Liver (tissue), 9 donors: ENCODE data around the gene PPP1R13B. TPM values are rescaled to one million over a fixed set of nuclear protein-coding genes. Genes with fewer than 3 reads are reported as not detected.
A peak's percentile ranks its signal among the peaks of the same experiment; 100 is the strongest.

Experiments used
- DNase-seq: peaks from one replicate; pipeline ENCODE4 v3.0.0-alpha.2; 2017; ENCODE audit warnings: low spot score
- H3K27ac ChIP-seq, 2 donors: one replicate each; pipeline ENCODE4 v1.7.0; 2013; ENCODE audit warnings: inconsistent platforms in 2 of 2, low read length in 2 of 2, control low read depth in 1 of 2, low read depth in 1 of 2, mild to moderate bottlenecking in 1 of 2
- H3K27me3 ChIP-seq, 4 donors: one replicate each; pipeline versions ENCODE4 v1.6.1 to v1.7.0; 2013; ENCODE audit warnings: low read length in 3 of 4, inconsistent platforms in 1 of 4, mild to moderate bottlenecking in 1 of 4, moderate library complexity in 1 of 4; ENCODE audit not compliant: control insufficient read depth in 4 of 4, insufficient read depth in 4 of 4
- H3K36me3 ChIP-seq, 4 donors: one replicate each; pipeline versions ENCODE4 v1.6.1 to v1.7.0; 2013; ENCODE audit warnings: low read length in 3 of 4, mild to moderate bottlenecking in 3 of 4, low read depth in 1 of 4, moderate library complexity in 1 of 4; ENCODE audit not compliant: control insufficient read depth in 4 of 4, insufficient read depth in 3 of 4
- H3K4me1 ChIP-seq, 4 donors: one replicate each; pipeline versions ENCODE4 v1.6.1 to v1.7.0; 2013; ENCODE audit warnings: low read length in 3 of 4, mild to moderate bottlenecking in 3 of 4, moderate library complexity in 1 of 4; ENCODE audit not compliant: control insufficient read depth in 4 of 4, insufficient read depth in 4 of 4
- H3K4me3 ChIP-seq, 3 donors: one replicate each; pipeline versions ENCODE4 v1.6.1 to v1.7.0; 2013; ENCODE audit warnings: low read length in 3 of 3, control low read depth in 1 of 3, low read depth in 1 of 3, mild to moderate bottlenecking in 1 of 3
- H3K9ac ChIP-seq, 2 donors: one replicate each; pipeline ENCODE4 v1.7.0; 2013; ENCODE audit warnings: low read length in 2 of 2, mild to moderate bottlenecking in 2 of 2, moderate library complexity in 2 of 2, control low read depth in 1 of 2, low read depth in 1 of 2
- H3K9me3 ChIP-seq, 4 donors: one replicate each; pipeline versions ENCODE4 v1.6.1 to v1.7.0; 2013; ENCODE audit warnings: low read length in 3 of 4; ENCODE audit not compliant: control insufficient read depth in 4 of 4
- ATF3 ChIP-seq: IDR thresholded peaks from 2 replicates; pipeline ENCODE4 v1.6.1; 2016; ENCODE audit warnings: antibody characterized with exemption
- EGR1 ChIP-seq, 2 donors: IDR thresholded peaks; 2 replicates each; pipeline ENCODE4 v1.6.1; 2016 to 2018; ENCODE audit warnings: antibody characterized with exemption in 2 of 2, low read depth in 2 of 2
- FOXA1 ChIP-seq: IDR thresholded peaks from 2 replicates; pipeline ENCODE4 v1.6.1; 2016; ENCODE audit warnings: antibody characterized with exemption
- FOXA2 ChIP-seq: IDR thresholded peaks from 2 replicates; pipeline ENCODE4 v1.6.1; 2016; ENCODE audit warnings: antibody characterized with exemption
- GABPA ChIP-seq, 2 donors: IDR thresholded peaks in 1 of 2; conservative IDR thresholded peaks in 1 of 2; 2 replicates each; pipeline ENCODE4 v1.6.1; 2016; ENCODE audit warnings: antibody characterized with exemption in 2 of 2, mild to moderate bottlenecking in 1 of 2, moderate library complexity in 1 of 2
- HNF4A ChIP-seq, 2 donors: conservative IDR thresholded peaks; 2 replicates each; pipeline ENCODE4 v1.6.1; 2016; ENCODE audit warnings: antibody characterized with exemption in 2 of 2, mild to moderate bottlenecking in 2 of 2
- HNF4G ChIP-seq: IDR thresholded peaks from 2 replicates; pipeline ENCODE4 v1.6.1; 2016; ENCODE audit warnings: antibody characterized with exemption
- JUND ChIP-seq, 2 donors: IDR thresholded peaks; 2 replicates each; pipeline ENCODE4 v1.6.1; 2016; ENCODE audit warnings: antibody characterized with exemption in 2 of 2
- NR2F2 ChIP-seq: IDR thresholded peaks from 2 replicates; pipeline ENCODE4 v1.6.1; 2016; ENCODE audit warnings: antibody characterized with exemption
- RAD21 ChIP-seq, 2 donors: IDR thresholded peaks; 2 replicates each; pipeline ENCODE4 v1.6.1; 2016; ENCODE audit warnings: antibody characterized with exemption in 2 of 2, mild to moderate bottlenecking in 2 of 2
- RXRA ChIP-seq, 2 donors: IDR thresholded peaks; 2 replicates each; pipeline ENCODE4 v1.6.1; 2017 to 2018; ENCODE audit warnings: antibody characterized with exemption in 2 of 2, mild to moderate bottlenecking in 1 of 2
- SP1 ChIP-seq: IDR thresholded peaks from 2 replicates; pipeline ENCODE4 v1.6.1; 2018; ENCODE audit warnings: antibody characterized with exemption, mild to moderate bottlenecking
- TAF1 ChIP-seq: conservative IDR thresholded peaks from 2 replicates; pipeline ENCODE4 v1.6.1; 2016; ENCODE audit warnings: antibody characterized with exemption, mild to moderate bottlenecking
- YY1 ChIP-seq: IDR thresholded peaks from 2 replicates; pipeline ENCODE4 v1.6.1; 2016; ENCODE audit warnings: antibody characterized with exemption, mild to moderate bottlenecking
- WGBS: extraction: QIAGEN DNeasy Blood & Tissue Kit; methylation state at CpG from one replicate; pipeline ENCODE4 v1.1.7; 2013; 5-methylcytosine and 5-hydroxymethylcytosine counted together
- polyA plus RNA-seq, 2 donors: library from polyadenylated mRNA; stranded (reverse) in 1 of 2; unstranded in 1 of 2; fragments of 200-250 nt in 1 of 2; fragments of >200 nt in 1 of 2; fragmentation: Nextera tagmentation in 1 of 2; extraction: Ambion mirVana in 1 of 2; gene quantifications; one replicate each; pipeline versions ENCODE4 v1.2.1 to v1.2.3, GENCODE V29; 2013 to 2015
- total RNA-seq, 2 donors: library from RNA; depleted of rRNA; stranded (reverse); fragments of >200 nt; gene quantifications; one replicate each; pipeline ENCODE4 v1.2.3, GENCODE V29; 2014
- TF ChIP-seq, protein P1 (sequence below): IDR thresholded peaks from 2 replicates; pipeline ENCODE4 v1.6.1; 2016; ENCODE audit warnings: antibody characterized with exemption, mild to moderate bottlenecking
- TF ChIP-seq, protein P2 (sequence below): IDR thresholded peaks from 2 replicates; pipeline ENCODE4 v1.6.1; 2016; ENCODE audit warnings: antibody characterized with exemption
- TF ChIP-seq, protein P3 (sequence below): IDR thresholded peaks from 2 replicates; pipeline ENCODE4 v1.6.1; 2016; ENCODE audit warnings: antibody characterized with exemption
- TF ChIP-seq, protein P4 (sequence below): fragments of 150-350 bp; IDR thresholded peaks from 2 replicates; pipeline ENCODE4 v1.5.1; 2017; ENCODE audit warnings: improper control_type of control experiment, low read depth, low read length; ENCODE audit not compliant: missing input control
- donor health status: healthy.
- donor health status: healthy.
- donor health status: healthy.
- donor health status: healthy.
- donor health status: healthy.

PPP1R13B gene
- total and polyA plus RNA-seq, 4 donors: 3.2 to 15.1 (median 5.1) TPM

DNA sequence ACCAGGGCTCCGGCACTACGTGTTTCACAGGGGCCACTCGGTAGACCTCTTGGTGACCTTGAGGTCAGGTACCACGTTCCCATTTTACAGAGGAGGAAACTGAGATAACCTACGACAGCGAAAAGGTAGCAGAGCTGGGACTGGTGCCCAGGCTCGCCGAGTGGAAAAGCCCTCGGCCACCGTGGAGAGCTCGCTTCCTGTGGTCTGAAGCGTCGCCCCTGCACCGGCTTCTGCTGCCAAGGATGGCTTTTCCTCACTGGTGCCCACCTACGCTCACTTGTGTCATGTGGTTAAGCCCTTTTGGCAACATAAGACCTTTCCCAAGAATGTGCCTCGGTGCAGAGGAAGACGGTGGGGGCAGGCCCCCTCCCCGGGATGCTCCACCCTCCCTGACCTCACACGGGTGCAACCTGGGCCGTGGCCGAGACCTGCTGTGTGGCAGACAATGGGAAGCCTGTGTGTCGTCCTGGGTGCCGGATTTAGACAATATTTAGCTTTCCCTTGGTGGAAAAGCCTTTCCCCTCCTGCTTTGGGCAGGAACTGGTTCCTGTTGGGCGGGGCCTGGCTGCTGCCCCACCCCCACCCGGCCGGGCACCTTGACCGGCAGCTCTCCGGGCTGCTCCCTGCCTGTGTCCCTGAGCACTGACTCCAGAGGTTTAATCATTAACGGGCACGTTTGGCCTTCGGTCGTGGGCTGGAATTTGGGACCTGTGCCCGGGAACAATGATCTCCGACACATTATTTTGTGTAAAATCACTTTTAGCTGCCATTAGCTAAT lies 32.4 kb upstream of the PPP1R13B start:
- peaks cover 27 to 47% (median 36%) of the 10 kb centered on the region in 4 donors for H3K4me1 ChIP-seq
- no peaks in the 10 kb centered on the region for H3K27me3 ChIP-seq
- peak; percentile 76 for DNase-seq
- H3K4me3 ChIP-seq: peak overlapping the region; percentile 36 to 43 (median 38)
- H3K9me3 ChIP-seq: no peaks in the 10 kb centered on the region
- no peaks in the 10 kb centered on the region for H3K36me3 ChIP-seq
- WGBS: 7% methylated on average over 34 of the region's 34 CpGs
- peak; percentile 61 for TF ChIP-seq HNF4G
- peak; percentile 62 for TF ChIP-seq YY1
- TF ChIP-seq ATF3: peak; percentile 7
- peak; percentile 62 to 68 for TF ChIP-seq HNF4A (conservative IDR thresholded peaks at IDR 0.05)
- TF ChIP-seq, protein P1, sequence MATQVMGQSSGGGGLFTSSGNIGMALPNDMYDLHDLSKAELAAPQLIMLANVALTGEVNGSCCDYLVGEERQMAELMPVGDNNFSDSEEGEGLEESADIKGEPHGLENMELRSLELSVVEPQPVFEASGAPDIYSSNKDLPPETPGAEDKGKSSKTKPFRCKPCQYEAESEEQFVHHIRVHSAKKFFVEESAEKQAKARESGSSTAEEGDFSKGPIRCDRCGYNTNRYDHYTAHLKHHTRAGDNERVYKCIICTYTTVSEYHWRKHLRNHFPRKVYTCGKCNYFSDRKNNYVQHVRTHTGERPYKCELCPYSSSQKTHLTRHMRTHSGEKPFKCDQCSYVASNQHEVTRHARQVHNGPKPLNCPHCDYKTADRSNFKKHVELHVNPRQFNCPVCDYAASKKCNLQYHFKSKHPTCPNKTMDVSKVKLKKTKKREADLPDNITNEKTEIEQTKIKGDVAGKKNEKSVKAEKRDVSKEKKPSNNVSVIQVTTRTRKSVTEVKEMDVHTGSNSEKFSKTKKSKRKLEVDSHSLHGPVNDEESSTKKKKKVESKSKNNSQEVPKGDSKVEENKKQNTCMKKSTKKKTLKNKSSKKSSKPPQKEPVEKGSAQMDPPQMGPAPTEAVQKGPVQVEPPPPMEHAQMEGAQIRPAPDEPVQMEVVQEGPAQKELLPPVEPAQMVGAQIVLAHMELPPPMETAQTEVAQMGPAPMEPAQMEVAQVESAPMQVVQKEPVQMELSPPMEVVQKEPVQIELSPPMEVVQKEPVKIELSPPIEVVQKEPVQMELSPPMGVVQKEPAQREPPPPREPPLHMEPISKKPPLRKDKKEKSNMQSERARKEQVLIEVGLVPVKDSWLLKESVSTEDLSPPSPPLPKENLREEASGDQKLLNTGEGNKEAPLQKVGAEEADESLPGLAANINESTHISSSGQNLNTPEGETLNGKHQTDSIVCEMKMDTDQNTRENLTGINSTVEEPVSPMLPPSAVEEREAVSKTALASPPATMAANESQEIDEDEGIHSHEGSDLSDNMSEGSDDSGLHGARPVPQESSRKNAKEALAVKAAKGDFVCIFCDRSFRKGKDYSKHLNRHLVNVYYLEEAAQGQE: no peak
- peak; percentile 61 to 97 for TF ChIP-seq EGR1 (IDR thresholded peaks at IDR 0.05; ENCODE audit: low read depth in 2 of 2)
- TF ChIP-seq GABPA (IDR thresholded peaks at IDR 0.05 in 1 of 2, conservative IDR thresholded peaks at IDR 0.05 in 1 of 2): peak in 1 of 2 donors; percentile 62
- TF ChIP-seq, protein P2, sequence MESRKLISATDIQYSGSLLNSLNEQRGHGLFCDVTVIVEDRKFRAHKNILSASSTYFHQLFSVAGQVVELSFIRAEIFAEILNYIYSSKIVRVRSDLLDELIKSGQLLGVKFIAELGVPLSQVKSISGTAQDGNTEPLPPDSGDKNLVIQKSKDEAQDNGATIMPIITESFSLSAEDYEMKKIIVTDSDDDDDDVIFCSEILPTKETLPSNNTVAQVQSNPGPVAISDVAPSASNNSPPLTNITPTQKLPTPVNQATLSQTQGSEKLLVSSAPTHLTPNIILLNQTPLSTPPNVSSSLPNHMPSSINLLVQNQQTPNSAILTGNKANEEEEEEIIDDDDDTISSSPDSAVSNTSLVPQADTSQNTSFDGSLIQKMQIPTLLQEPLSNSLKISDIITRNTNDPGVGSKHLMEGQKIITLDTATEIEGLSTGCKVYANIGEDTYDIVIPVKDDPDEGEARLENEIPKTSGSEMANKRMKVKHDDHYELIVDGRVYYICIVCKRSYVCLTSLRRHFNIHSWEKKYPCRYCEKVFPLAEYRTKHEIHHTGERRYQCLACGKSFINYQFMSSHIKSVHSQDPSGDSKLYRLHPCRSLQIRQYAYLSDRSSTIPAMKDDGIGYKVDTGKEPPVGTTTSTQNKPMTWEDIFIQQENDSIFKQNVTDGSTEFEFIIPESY: peak; percentile 31
- TF ChIP-seq RAD21 (IDR thresholded peaks at IDR 0.05): peak; percentile 31 to 60
- TF ChIP-seq FOXA2: no peak
- peak; percentile 74 for TF ChIP-seq NR2F2
- peak in 1 of 2 donors; percentile 63 for TF ChIP-seq JUND (IDR thresholded peaks at IDR 0.05)
- TF ChIP-seq FOXA1: no peak
- TF ChIP-seq, protein P3, sequence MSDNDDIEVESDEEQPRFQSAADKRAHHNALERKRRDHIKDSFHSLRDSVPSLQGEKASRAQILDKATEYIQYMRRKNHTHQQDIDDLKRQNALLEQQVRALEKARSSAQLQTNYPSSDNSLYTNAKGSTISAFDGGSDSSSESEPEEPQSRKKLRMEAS: peak; percentile 97
- peak; percentile 95 for TF ChIP-seq SP1
- TF ChIP-seq RXRA (IDR thresholded peaks at IDR 0.05): peak; percentile 80 to 92
- peak; percentile 89 for TF ChIP-seq TAF1
- TF ChIP-seq, protein P4, sequence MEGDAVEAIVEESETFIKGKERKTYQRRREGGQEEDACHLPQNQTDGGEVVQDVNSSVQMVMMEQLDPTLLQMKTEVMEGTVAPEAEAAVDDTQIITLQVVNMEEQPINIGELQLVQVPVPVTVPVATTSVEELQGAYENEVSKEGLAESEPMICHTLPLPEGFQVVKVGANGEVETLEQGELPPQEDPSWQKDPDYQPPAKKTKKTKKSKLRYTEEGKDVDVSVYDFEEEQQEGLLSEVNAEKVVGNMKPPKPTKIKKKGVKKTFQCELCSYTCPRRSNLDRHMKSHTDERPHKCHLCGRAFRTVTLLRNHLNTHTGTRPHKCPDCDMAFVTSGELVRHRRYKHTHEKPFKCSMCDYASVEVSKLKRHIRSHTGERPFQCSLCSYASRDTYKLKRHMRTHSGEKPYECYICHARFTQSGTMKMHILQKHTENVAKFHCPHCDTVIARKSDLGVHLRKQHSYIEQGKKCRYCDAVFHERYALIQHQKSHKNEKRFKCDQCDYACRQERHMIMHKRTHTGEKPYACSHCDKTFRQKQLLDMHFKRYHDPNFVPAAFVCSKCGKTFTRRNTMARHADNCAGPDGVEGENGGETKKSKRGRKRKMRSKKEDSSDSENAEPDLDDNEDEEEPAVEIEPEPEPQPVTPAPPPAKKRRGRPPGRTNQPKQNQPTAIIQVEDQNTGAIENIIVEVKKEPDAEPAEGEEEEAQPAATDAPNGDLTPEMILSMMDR: no peak
- peak overlapping the region in 1 of 2 donors; percentile 86 for H3K9ac ChIP-seq
- peak overlapping the region; percentile 93 to 99 for H3K27ac ChIP-seq
